ENCODE measurements around the gene SLAMF8. TPM values are rescaled to one million over a fixed set of nuclear protein-coding genes. Genes with fewer than 3 reads are reported as not detected.

SLAMF8 gene
- total RNA-seq, 1 donor, result 0.36 TPM

- no peak for DNase-seq (ENCODE audit: insufficient read length, low spot score, missing footprints)
Measured at GRCh38 chr1:159843459-159843858, 16.8 kb downstream of the SLAMF8 start.

GRCh38 chr1:159845751-159846629 lies 19.3 kb downstream of the SLAMF8 start:
- TF ChIP-seq CTCF (IDR thresholded peaks at IDR 0.05; ENCODE audit: extremely low read depth, low read depth, low read length), result no peak
- H3K9me3 ChIP-seq (ENCODE audit: low read depth, low read length), result no peaks in the 10 kb centered on the region
- no peaks in the 10 kb centered on the region for H3K79me2 ChIP-seq (ENCODE audit: insufficient read depth, low read length)
- H2AFZ ChIP-seq (ENCODE audit: low read length), result no peak overlapping the region
- H3K4me2 ChIP-seq (ENCODE audit: insufficient read depth, low read length), result no peak overlapping the region
- peaks cover 14% of the 10 kb centered on the region for H3K4me1 ChIP-seq (ENCODE audit: insufficient read depth, low read length)
- no peak for DNase-seq (ENCODE audit: insufficient read length, low spot score, missing footprints)
- H3K27ac ChIP-seq (ENCODE audit: low read depth, low read length), result no peak overlapping the region
- H3K4me3 ChIP-seq (ENCODE audit: insufficient read depth, low read length), result no peak overlapping the region
- no peaks in the 10 kb centered on the region for H3K27me3 ChIP-seq (ENCODE audit: insufficient read depth, low read length)
- no peaks in the 10 kb centered on the region for H3K36me3 ChIP-seq (ENCODE audit: insufficient read depth, low read length)
- H4K20me1 ChIP-seq (ENCODE audit: insufficient read depth, low read length), result no peaks in the 10 kb centered on the region

More at GRCh38 chr1:159843459-159843858, 16.8 kb downstream of the SLAMF8 start:
- TF ChIP-seq CTCF (IDR thresholded peaks at IDR 0.05; ENCODE audit: extremely low read depth, low read depth, low read length), result no peak
- no peaks in the 10 kb centered on the region for H3K4me1 ChIP-seq (ENCODE audit: insufficient read depth, low read length)
- H3K36me3 ChIP-seq (ENCODE audit: insufficient read depth, low read length), result no peaks in the 10 kb centered on the region
- no peak overlapping the region for H2AFZ ChIP-seq (ENCODE audit: low read length)
- no peaks in the 10 kb centered on the region for H3K79me2 ChIP-seq (ENCODE audit: insufficient read depth, low read length)
- no peak overlapping the region for H3K27ac ChIP-seq (ENCODE audit: low read depth, low read length)
- H3K4me3 ChIP-seq (ENCODE audit: insufficient read depth, low read length), result no peak overlapping the region
- no peaks in the 10 kb centered on the region for H3K9me3 ChIP-seq (ENCODE audit: low read depth, low read length)
- no peaks in the 10 kb centered on the region for H3K27me3 ChIP-seq (ENCODE audit: insufficient read depth, low read length)
- H3K4me2 ChIP-seq (ENCODE audit: insufficient read depth, low read length), result no peak overlapping the region
- no peaks in the 10 kb centered on the region for H4K20me1 ChIP-seq (ENCODE audit: insufficient read depth, low read length)

- Histone ChIP-seq H4K20me1 (ENCODE audit: insufficient read depth, low read length) (no peaks in the 10 kb centered on the region), H2AFZ (ENCODE audit: low read length) (no peak overlapping the region), H3K4me2 (ENCODE audit: insufficient read depth, low read length) (no peak overlapping the region), H3K9me3 (ENCODE audit: low read depth, low read length) (no peaks in the 10 kb centered on the region), H3K4me3 (ENCODE audit: insufficient read depth, low read length) (no peak overlapping the region), H3K36me3 (ENCODE audit: insufficient read depth, low read length) (no peaks in the 10 kb centered on the region), H3K4me1 (ENCODE audit: insufficient read depth, low read length) (peaks cover 14% of the 10 kb centered on the region), H3K27me3 (ENCODE audit: insufficient read depth, low read length) (no peaks in the 10 kb centered on the region), H3K79me2 (ENCODE audit: insufficient read depth, low read length) (no peaks in the 10 kb centered on the region), H3K27ac (ENCODE audit: low read depth, low read length) (no peak overlapping the region)
- DNase-seq (ENCODE audit: insufficient read length, low spot score, missing footprints), result no peak
- no peak for TF ChIP-seq CTCF (IDR thresholded peaks at IDR 0.05; ENCODE audit: extremely low read depth, low read depth, low read length)
Measured at GRCh38 chr1:159847231-159847630, 20.6 kb downstream of the SLAMF8 start.

DNA sequence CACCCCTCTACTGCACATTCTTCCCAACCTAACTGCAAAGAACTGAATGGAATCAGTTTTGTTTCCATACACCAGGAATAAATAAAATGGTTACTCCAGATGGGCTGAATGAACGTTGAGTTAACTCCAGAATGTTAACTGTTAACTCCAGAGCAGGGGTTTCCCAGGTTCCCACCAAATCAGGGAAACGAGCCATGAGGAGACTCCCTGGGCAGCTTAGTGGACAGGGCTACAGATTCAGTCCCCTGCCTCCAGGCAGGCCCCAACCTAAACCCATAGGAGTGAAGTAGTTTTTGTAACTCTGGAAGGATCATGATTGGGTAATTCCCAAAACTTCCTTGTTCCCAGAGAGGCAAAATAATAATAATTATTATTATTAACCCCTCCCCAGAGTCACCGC lies 21.7 kb downstream of the SLAMF8 start:
- no peak for DNase-seq (ENCODE audit: insufficient read length, low spot score, missing footprints)
- no peak for TF ChIP-seq CTCF (IDR thresholded peaks at IDR 0.05; ENCODE audit: extremely low read depth, low read depth, low read length)
- Histone ChIP-seq H3K9me3 (ENCODE audit: low read depth, low read length) (no peaks in the 10 kb centered on the region), H3K79me2 (ENCODE audit: insufficient read depth, low read length) (no peaks in the 10 kb centered on the region), H3K4me2 (ENCODE audit: insufficient read depth, low read length) (no peak overlapping the region), H3K27me3 (ENCODE audit: insufficient read depth, low read length) (no peaks in the 10 kb centered on the region), H4K20me1 (ENCODE audit: insufficient read depth, low read length) (no peaks in the 10 kb centered on the region), H3K4me3 (ENCODE audit: insufficient read depth, low read length) (no peak overlapping the region), H3K36me3 (ENCODE audit: insufficient read depth, low read length) (no peaks in the 10 kb centered on the region), H2AFZ (ENCODE audit: low read length) (no peak overlapping the region), H3K4me1 (ENCODE audit: insufficient read depth, low read length) (peaks cover 19% of the 10 kb centered on the region), H3K27ac (ENCODE audit: low read depth, low read length) (no peak overlapping the region)

Data from osteoblast (primary cell).